T-helper 2 cell (primary cell): Measurements from ENCODE around the gene ZFYVE26.
"Not testable (repeated sequence)": the region's sequence is repeated elsewhere in the genome, so short reads cannot be mapped to it uniquely, and the experiment has no call there.

Experiments
- DNase-seq, 5 experiments: peaks; one replicate each; pipeline versions ENCODE4 v3.0.0 to v3.0.0-alpha.2; 2012 to 2022

The ZFYVE26 gene

DNA sequence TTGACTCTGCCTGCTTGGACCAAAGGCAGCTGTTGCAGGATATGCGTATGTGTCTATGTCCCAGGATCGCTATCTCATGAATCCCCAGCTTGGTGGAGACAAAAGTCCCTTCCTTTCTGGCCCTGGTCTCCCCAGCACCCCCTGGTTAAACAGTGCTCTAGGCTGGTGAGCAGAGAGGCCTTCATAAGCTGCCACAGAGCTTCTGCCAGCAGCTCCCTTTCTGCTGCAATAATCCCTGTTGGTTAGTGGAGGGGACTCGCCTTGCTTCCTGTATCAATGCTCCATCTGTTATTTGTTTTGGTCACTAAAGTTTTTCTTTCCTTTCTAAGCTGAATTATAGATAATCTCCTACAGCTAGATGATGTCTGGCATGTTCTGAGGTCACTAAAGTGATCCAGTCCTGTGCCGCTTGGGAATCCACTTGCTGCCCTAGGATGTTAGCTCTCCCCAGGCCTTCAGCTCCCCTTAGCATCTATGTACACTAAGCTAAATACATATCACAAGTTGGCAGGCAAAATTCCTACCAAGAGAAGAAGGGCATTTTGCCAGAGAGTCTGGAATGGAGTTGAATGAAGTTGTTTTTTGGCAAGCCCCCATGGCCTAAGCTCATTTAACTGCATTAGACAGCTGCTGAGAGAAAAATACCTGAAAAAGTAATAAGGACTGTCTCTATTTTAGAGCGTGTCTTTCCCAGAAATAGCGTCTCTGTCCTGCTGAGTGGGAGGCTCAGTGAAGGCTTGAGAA, 66.9 kb downstream of the ZFYVE26 start:
- no peak for DNase-seq

DNA sequence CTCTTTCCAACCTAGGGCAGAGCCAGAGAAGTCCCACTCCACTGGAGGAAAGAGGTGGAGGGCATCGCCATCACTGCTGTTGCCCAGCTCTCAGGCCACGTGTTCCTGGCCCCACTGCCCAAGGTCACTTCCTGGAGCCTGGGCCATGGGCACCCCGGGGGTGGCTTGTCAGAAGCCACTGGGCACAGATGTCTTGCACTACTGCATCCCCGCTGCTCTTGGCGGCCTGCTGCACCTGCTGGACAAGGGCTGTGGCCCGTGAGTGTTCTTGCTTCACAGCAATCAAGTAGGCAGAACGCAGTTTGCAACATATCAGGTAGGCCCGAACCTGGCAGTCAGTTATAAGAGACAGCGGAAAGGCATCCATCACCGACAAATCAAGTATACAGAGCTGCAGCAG, 68.1 kb downstream of the ZFYVE26 start:
- no peak for DNase-seq

DNA sequence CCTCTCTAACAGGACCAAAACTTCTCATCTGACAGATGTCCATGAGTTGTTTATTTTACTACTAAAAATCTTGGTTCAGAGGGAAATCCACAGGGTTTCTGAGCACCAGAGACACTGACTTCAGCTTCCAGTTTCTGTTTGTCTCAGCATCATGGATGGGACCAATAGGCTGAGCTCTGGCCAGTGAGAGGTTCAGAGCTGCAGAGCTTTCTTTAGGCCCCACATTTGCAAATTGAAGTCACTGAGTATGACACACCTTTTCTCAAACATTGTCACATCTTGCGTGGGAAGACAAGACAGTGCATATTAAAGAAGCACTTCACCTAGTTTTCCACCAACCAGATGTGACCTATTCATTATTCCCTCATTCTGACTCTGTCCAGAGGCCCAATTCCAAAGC, 69.5 kb downstream of the ZFYVE26 start:
- DNase-seq: peak in 1 of 5 experiments; percentile 35

DNA sequence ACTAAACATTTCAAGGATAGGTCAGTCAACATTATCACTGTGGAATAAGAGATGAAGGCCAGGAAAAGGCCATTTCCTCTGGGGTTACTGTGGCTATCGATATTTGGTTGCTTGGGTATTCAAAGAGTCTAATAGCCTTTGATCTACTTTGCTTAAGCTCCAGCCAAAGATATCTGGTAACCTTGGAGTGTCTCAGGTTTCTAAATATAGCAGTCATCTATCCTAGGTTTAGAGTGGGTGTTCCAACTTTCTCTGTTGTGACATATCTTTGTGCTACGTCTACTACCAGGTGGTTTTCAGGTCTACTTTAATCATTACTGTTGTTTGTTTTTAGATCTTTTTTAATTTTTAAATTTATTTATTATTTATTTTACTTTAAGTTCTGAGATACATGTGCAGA, 72.3 kb downstream of the ZFYVE26 start:
- DNase-seq: no peak

DNA sequence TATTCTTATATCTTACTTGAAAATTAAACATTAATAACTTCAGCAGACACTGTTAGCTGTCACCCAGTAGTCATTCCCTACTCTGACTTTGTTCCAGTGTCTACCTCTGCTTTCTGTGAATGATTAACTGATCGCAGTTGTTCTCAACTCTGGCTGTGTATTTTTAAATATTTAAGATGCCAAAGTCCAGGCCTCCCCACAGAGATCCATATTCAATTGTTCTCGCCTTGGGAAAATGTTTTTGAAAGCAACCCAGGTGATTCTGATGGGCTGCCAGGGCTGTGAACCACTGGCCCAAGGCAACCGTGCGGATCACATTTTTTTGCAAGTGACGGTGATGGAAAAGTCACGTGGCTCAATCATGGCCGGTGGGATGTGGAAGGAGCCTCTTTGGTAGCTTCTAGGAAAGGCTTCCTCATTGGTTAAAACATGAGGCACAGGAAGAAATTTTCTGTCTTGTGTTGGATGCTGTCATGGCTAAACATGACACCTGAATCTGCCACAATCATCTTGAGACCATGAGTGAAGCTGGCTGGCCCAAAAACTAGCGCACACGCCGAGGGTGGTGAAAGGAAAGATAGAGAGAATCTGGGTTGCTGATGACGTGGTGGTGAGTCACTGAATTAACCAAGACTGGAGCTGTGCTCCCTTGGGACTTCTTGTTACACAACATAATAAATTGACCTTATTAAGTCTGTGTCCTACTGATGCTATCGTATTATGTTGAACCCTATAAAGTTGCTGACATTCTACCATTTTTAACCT, 77.5 kb downstream of the ZFYVE26 start:
- DNase-seq: peak in 1 of 5 experiments; percentile 43

DNA sequence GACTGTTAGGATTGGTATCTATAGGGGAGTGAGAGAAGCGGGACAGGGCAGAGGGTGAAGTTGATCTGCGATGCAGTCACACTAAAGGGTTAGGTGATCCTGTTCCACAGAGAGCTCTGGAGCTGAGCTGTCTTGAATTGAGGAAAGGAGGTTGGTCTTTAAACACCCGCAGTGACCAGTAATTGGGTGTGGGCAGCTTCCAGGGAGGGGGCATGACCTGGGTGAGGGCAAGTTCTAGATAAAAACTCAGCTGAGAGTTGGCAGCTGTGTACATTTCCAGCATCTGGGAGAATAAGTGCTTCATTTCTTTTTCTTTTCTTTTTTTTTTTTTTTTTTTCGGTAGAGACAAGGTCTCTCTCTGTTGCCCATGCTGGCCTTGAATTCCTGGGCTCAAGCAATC, 79.6 kb downstream of the ZFYVE26 start:
- no peak for DNase-seq

DNA sequence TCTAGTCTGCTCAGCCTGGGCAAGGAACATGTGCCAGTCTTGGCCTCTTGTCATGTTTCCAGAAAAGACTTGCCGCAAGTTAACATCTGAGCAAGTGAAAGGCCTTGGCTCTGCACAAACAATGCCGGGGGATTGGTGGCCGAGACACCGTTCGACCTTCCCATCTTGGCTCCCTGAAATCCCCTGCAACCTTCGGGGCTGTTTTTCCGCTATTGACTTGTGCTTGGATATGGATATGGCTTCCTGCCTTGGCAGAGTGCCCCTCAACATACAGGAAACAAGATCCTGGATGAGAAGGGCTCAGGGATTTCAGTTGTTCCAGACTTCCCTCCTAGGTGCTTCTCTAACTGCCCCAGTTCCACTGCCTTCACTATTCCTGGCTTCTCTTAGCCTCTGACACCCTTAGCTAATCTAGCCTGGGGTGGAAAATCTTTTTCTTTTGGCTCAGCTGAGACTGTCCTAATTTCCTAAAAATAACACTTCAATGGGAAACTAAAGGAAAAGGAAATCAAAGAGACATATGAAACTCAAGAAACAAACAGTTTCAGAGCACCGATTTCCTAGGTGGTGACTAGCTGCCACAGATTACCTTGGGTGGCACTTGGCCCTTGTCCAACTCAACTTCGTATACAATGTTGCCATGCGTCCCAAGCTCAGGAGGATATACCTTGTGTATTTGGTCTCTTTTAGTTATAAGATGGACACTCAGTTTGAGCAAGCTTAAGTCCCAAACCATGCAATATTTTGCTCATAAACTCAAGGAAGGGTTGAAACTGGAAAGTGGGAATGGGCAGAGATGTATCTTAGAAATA, 80.8 kb downstream of the ZFYVE26 start:
- no peak for DNase-seq

DNA sequence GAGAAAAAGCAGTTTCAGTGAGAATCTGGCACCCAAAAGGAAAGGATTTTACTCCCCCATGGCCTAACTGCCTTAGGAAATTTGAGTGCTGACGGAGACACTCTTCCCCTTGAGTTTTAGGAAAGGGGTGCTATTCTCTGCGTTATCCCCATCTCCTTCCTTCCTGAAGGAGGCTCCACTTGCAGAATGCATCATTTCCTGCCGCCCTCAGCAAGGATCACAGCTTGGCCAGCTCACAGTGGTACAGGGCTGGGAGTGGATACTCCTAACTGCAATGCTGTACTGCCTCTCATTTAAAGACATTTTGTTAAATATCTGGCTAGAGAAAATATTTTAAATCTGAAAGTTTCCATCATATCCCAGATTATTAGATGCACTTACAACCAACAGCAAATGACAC, 81.7 kb downstream of the ZFYVE26 start:
- no peak for DNase-seq

DNA sequence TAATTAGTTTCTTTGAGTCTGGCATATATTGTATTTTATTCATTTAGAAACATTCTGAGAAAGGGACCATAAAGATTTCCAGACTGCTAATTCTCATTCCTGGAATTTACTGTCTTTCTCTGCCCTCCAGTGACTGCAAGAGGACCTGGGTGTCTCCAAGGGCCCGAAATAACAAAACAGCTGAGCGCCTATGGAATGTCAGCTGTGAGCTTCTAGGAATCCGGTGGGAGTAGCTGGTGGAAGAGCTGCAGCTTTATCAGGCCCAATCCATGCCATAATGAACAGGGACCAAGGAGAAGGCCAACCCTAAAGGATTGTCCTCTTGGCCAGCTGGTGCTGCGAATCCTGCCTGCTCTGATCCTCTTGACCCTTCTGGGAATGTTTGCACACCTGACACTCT, 82.8 kb downstream of the ZFYVE26 start:
- no peak for DNase-seq

DNA sequence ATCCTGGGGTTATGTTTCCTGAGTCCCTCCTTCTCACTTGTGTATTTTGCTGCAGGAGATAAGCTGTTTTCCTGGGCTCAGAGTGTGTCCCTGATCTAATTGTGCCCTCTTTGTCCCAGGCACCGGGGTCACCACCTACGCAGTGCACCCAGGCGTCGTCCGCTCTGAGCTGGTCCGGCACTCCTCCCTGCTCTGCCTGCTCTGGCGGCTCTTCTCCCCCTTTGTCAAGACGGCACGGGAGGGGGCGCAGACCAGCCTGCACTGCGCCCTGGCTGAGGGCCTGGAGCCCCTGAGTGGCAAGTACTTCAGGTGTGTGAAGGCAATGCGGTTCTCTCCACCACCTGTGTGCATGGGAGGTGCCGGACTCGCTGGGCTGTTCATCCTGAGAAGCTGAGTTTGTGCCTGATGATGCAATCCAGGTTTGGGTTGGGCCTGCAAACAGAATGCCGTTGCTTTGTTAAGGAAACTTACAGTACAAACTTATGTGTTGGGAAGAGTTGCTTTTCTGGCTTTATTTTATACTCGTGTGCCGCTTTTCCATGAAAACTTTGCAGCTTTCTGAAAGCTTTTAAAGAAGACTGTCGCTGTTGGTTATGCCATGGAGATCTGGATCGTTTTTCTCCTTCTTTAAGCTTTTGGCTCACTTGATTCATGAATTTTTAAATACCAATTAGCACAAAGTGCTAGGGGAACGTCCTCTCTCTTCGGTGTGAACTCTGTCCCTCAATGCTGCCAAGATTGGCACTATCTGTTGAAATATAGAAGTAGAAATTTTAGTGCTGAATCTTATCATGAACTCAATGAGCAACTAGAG, 87.1 kb downstream of the ZFYVE26 start:
- no peak for DNase-seq

DNA sequence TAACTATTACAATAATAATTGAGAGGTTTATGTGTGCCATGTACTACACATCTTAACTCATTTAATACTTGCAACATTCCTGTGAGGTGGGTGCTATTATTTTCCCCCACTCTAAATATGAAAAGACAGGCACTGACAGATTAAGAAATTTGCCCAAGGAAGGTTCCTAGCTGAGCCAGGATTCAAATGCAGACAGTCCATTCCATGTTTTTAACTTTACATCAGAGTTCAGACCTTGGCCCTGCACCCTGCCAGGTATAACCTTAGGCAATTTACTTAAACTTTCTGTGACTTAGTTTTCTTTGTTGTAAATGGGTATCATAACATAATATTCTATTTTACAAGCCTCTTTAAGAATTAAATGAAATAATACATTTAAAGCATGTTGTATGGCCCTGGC, 88.1 kb downstream of the ZFYVE26 start:
- DNase-seq: no peak

DNA sequence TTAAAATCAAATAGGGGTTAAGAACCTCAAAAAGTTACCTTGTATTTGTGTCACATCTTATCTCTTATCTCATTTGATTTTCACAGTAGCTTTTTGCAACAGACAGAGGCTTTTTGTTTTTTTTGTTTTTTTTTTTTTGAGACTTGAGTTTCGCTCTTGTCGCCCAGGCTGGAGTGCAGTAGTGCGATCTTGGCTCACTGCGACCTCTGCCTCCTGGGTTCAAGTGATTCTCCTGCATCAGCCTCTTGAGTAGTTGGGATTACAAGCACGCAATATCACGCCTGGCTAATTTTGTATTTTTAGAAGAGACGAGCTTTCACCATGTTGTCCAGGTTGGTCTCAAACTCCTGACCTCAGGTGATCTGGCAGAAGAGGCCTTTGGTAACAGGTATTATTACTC, 89.0 kb downstream of the ZFYVE26 start:
- DNase-seq: no peak

DNA sequence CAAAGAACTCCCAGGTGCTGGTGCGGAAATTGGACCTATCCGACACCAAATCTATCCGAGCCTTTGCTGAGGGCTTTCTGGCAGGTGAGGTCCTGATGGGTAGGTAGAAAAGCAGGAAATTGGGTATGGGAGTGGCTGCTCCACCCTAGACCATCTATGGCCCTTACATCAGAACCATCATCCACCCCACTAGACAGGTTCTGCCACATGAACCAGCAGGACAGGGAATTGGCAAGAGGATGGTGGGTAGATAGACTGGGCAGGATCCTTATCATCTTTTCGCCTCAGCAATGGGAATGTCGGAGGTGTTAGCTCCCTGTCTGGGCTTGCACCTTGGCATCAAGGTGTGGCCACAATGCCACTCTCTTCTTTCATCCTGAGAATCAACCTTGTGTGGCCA, 91.2 kb downstream of the ZFYVE26 start:
- no peak for DNase-seq

DNA sequence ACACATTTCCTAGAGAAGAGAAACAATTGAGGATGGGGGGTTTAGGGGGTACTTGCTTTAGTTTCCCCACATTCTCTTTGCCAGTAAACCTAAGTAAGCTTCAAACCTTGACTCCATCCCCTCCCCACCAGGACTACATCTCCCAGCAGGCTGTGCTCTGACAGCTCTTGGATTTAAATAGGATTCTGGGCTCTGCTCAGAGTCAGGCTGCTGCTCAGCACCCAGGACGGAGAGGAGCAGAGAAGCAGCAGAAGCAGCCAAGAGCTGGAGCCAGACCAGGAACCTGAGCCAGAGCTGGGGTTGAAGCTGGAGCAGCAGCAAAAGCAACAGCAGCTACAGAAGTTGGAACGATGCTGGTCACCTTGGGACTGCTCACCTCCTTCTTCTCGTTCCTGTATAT, 94.1 kb downstream of the ZFYVE26 start:
- DNase-seq: no peak

DNA sequence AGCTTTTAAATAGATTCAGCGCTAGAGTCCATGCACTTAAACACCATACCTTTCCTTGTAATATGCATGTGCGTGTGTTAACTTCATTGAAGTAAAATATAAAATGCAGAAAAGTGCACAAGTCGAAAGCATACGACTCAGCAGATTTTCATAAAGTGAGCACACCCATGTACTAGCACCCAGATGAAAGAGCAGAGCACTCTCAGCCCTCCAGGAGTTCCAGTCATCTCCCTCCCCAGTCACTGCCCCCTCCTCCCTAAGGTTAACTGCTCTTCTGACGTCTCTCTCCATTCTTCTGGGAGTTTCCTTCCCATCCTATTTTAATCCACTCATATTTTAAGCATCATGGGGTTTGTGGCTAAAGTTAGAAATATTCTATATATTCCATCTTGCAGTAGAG, 94.5 kb downstream of the ZFYVE26 start:
- no peak for DNase-seq

DNA sequence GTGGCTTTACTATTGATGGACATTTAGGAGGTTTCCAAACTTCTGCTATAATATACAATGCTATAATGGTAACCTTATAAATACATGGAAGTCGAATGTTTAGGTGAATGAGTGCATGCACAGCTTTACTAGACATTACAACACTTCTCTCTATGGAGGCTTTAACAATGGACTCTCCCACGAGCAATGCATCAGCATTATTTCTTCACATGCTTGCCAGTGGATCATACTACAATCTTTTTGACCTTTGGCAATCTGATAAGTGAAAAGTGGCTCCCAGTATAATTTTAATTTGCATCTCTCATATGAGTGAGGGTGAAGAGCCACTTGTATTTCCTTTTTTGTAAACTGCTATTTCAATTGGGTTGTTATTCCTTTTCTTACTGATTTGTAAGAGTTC, 96.5 kb downstream of the ZFYVE26 start:
- no peak for DNase-seq

DNA sequence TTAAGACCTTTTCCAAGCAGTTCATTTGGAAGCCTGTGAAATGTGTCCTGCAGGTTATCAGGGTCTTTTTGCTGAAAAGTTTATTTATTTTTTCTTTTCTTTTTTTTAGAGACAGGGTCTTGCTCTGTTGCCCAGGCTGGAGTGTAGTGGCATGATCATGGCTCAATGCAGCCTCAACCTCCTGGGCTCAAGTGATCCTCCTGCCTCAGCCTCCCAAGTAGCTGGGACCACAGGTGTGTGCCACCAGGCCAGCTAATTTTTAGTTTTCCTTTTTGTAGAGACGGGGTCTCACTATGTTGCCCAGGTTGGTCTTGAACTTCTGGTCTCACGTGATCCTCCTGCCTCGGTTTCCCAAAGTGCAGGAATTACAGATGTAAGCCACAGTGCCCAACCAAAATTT, 97.0 kb downstream of the ZFYVE26 start:
- DNase-seq: not testable (repeated sequence)

DNA sequence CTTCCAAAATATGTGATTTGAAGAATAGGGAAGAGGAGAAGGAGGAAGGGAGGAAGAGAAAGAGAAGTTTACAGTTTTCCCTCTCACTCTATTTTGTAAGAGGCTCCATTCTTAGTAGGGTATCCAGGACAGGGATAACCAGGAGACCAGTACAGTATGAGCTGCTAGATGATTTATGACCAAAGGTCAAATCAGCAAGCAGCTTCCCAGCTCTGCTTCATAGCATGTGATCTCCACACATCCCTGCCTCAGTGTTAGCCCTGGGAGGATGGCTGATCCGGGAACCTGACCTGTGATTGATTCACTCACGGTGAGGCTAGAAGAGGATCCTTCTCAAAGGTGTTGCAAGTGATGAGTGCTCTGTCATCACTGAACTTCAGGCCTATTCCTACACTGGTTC, 98.1 kb downstream of the ZFYVE26 start:
- DNase-seq: no peak

DNA sequence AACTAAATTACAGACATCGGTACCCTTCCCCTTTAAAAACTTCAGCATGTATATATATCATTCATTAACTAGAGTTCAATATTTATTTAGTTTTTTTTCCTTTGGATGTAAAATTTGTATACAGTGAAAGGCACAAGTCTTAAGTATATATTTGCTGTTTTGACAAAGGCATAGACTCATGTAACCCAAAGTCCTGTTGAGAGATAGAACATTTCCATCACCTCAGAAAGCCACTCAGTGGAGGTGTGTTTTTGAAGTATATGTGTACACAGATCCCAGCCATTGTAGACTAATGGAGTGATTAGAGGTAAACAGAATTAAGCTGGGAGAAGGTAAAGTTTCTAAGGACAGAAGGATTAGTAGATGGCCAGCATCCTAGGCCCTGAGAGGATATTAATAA, 99.3 kb downstream of the ZFYVE26 start:
- DNase-seq: no peak

DNA sequence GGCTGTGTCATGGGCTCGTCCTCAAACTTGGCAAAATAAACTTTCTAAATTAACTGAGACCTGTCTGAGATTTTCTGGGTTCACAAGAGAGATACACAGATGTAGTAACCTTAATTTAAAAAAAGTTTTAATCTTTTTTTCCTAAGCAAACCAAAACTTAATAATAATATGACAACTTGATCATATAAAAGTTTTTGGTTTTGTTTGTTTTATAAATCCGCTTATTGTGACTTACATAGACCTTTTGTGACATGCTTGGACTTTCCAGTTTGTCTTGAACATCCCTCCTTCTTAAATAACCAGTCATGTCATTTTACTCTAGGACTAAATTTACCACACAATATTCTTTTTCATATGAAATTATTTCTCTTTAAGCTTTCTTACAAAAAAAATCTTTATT, 106.2 kb downstream of the ZFYVE26 start:
- DNase-seq: peak in 1 of 5 experiments; percentile 21

DNA sequence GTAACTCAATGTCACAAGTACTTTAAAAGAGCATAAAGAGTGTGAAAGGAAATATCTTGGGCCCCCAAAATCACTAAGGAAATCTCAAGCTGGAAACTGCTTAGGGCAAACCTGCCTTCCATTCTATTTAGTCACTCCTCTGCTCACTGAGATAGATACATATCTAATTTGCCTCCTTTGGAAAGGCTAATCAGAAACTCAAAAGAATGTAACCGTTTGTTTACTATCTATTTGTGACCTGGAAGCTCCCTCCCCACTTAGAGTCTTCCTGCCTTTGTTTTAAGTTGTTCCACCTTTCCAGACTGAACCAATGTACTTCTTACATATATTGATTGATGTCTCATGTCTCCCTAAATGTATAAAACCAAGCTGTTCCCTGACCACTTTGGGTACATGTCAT, 106.6 kb downstream of the ZFYVE26 start:
- not testable (repeated sequence) for DNase-seq

DNA sequence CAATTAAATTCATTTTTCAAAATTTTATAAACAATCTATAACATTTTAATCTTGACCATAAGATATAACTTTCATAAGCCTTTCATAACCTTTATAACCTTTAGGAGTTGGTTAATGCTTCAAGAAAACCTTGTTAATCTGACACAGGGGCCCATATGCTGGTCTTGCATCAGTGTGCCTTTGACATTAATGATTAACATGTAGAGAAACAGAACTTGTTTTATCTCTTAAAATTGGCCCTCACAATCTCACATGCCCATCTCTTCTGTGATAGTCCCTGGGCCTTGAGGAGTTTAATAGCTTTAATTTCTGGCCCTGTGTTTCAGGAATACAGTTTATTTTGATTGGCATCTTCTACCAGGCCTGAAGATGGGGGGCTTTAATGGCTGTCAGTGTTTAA, 107.0 kb downstream of the ZFYVE26 start:
- not testable (repeated sequence) for DNase-seq

DNA sequence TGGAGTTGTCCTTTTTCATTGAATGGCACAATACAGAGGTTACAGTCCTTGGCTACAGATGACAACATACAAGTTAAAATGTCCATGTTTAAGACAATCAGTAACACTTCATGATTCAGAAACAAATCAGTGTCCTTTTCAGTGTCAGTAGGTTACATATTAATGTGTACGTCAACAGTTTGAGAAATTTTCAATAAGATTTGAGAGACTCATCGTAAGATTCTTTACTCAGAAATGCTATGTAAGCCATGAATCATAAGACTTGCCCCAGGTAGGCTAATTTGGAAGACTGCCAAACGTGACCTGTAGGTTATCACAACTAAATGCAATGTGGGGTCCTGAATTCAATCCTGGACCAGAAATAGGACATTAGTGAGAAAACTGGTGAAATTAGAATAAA, 111.2 kb downstream of the ZFYVE26 start:
- no peak for DNase-seq
